Measurements from ENCODE around the gene TULP4.

- TF ChIP-seq POLR2AphosphoS5 (IDR thresholded peaks at IDR 0.05) (no peak), CTCF (IDR thresholded peaks at IDR 0.05) (no peak), POLR2A (IDR thresholded peaks at IDR 0.05) (no peak)
Measured at GRCh38 chr6:158262755-158263154, 49.5 kb upstream of the TULP4 start.

Measured in prostate gland (tissue), 2 donors.